Choroid plexus epithelial cell (primary cell): ENCODE measurements around the gene GC.

Experiments
- DNase-seq: peaks from one replicate; pipeline ENCODE4 v3.0.0-alpha.2; 2010; ENCODE audit warnings: low read depth
- H3K4me3 ChIP-seq: 2 replicates; pipeline ENCODE4 v1.5.1; 2011; ENCODE audit warnings: low read depth, mild to moderate bottlenecking, control low read depth, low read length, moderate library complexity
- TF ChIP-seq, protein P1 (sequence below): conservative IDR thresholded peaks from 2 replicates; pipeline ENCODE4 v1.5.1; 2011; ENCODE audit warnings: low read depth, mild to moderate bottlenecking, control low read depth, inconsistent platforms, low read length, moderate library complexity

Gene GC

DNA sequence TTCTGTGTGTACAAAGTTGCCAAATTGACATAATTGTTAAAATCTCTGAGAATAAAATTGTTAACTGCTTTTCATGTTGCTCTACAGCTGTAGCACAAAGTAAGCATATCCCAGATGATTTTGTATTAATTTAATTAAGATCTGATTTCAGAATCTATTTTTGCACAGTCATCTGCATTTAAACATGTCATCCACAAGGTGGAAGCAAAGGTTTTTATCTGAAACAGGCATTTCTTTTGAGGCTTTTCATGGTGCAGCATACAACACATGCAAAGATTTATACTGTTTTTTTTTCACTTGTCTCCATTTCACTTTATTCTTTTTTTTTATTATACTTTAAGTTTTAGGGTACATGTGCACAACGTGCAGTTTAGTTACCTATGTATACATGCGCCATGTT, 51.2 kb downstream of the GC start:
- DNase-seq, result peak; percentile 55
- H3K4me3 ChIP-seq, result no peak overlapping the region
- TF ChIP-seq, protein P1, sequence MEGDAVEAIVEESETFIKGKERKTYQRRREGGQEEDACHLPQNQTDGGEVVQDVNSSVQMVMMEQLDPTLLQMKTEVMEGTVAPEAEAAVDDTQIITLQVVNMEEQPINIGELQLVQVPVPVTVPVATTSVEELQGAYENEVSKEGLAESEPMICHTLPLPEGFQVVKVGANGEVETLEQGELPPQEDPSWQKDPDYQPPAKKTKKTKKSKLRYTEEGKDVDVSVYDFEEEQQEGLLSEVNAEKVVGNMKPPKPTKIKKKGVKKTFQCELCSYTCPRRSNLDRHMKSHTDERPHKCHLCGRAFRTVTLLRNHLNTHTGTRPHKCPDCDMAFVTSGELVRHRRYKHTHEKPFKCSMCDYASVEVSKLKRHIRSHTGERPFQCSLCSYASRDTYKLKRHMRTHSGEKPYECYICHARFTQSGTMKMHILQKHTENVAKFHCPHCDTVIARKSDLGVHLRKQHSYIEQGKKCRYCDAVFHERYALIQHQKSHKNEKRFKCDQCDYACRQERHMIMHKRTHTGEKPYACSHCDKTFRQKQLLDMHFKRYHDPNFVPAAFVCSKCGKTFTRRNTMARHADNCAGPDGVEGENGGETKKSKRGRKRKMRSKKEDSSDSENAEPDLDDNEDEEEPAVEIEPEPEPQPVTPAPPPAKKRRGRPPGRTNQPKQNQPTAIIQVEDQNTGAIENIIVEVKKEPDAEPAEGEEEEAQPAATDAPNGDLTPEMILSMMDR, result peak; percentile 29

DNA sequence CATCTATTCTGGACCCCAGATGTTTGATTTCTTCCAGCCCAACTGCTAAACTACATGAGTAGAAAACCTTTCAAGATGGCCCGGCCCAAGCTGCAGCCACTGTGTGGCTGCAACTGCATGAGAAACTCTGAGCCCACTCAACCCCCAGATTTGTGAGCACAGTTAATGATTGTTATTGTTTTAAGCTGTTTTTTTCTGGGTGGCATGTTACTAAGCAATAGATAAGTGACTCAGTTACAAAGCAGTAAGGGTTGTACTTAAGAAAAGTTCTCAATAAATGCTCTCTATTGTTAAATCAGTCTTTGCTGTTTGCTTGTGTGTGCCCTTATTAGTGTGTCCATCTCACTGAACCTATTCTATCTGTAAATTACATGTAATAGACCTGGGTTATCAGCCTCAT, 51.8 kb downstream of the GC start:
- H3K4me3 ChIP-seq, result no peak overlapping the region
- DNase-seq, result no peak
- TF ChIP-seq, protein P1, result no peak

DNA sequence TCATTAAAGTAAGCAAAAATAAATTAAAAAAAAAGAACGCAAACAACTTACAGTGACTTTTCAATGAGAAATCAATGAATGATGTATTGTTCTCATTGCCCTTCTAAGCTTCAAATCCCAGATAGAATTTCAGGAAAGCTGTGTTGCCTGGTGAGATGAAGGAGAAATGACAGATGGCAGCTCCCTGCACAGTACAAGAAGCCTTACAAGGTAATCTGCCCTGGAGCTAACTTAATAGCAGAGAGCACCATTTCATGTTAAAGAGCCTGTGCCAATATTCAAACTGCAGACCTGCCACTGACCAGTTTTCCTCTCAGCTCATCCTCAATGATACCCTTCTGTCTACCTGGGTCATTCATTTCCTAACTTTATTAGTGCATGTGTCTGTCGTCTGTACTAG, 54.0 kb downstream of the GC start:
- TF ChIP-seq, protein P1, result no peak
- DNase-seq, result no peak
- no peak overlapping the region for H3K4me3 ChIP-seq

DNA sequence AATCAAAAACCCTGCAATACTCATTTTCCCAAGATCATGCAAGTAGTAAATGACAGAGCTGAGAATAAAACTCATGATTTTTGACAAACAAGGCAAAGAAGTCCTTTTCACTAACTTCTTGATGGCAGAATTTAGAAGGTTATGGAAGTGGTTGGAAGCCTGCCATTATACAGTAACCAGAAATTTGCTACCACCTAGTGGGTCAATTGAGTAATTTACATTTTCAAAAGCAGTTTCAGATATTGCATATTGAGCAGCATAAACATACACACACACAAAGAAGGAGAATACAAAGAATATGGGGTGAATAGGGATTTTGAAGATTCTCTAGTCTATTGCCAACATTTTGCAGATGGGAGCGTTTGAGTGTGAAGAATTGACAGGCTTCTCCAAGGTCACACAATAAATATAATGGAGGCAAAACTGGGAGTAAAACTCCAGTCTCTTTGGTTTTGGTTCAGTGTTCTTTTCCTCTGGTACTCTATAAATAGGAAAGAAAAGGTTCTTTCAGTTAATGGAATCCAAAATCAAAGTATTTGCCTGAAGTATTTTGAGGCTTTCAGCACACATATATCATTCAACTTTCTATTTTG, 70.2 kb downstream of the GC start:
- no peak overlapping the region for H3K4me3 ChIP-seq
- DNase-seq, result peak; percentile 75
- TF ChIP-seq, protein P1, result peak; percentile 56

DNA sequence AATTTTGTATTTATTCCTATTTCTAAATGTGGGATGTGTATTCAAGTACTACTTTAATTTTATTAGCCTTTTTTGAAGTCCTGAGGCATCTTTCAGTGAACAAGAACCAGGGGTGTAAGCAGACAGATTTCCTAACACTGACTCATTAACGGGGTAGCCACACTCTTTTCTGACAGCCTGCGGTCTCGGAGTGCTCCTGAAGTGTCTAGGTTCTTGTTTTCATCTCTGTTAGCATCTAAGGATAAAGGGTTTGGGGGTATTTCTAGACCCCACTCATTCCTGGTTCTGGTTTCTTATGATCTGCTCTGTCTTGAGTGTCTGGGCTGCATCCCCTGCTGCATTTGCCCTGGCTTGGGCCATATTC, 71.9 kb downstream of the GC start:
- DNase-seq, result no peak
- no peak overlapping the region for H3K4me3 ChIP-seq
- TF ChIP-seq, protein P1, result no peak

DNA sequence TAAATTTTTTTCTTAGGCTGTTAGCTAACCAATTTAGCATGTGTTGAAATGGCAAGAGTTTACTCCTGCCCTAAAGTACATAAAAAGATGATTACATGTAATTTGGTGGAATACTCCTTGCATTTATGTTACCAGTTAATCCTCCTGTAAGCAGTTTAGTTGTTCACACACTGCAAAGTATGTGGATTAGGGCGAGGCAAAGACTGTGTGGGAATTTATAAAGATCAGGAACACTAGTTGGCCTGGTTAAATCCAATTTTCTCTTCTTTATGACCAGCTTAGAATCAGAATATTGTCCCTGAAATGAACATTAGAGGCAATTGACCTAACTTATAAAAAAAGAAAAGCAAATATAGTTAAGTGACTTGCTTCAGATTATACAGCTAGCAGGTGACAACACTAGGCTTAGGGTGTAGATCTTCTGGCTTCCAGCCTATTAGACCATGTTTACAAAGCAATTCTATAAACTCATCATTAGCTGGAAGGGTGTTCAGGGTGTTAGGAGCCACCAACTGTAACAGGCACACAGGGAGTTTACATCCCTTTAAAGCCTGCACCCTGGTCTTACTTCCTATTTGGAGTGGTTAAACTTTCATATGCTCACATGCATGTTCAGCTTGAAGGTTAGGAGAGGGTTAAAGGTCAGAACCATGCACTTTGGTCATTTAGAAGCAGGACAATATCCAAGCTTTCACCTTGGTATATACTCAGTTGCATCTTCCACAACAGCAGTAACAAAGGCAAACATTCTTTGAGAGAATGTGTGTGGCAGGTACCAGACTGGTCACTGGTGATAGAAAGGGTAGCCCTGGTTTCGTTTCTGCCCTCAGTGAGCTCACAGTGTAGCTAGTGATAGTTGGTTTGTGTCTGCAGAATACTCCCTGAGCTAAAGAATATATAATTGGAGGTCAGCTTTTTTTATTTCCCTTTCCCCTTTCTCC, 72.6 kb downstream of the GC start:
- TF ChIP-seq, protein P1, result no peak
- no peak overlapping the region for H3K4me3 ChIP-seq
- DNase-seq, result no peak
